Pancreas (tissue), 10 donors: Measurements from ENCODE around the gene CDH4. TPM values are rescaled to one million over a fixed set of nuclear protein-coding genes. Genes with fewer than 3 reads are reported as not detected.

Experiments
- ATAC-seq, 4 donors: fragments of 200-7000 bp; cut with Tn5 transposase; one replicate each; pipeline versions ENCODE4 v1.8.0 to v1.9.1; 2020; ENCODE audit warnings: mild to moderate bottlenecking in 4 of 4, moderate library complexity in 4 of 4
- DNase-seq, 6 donors: peaks; one replicate each; pipeline ENCODE4 v3.0.0-alpha.2; 2020
- FAIRE-seq: peaks from 2 replicates; lab custom pipeline; 2012; peaks lifted over from hg19 to GRCh38; lab: Jason Lieb, UNC
- H3K27ac ChIP-seq, 4 donors: fragments of 200-600 bp; sonication (generic); 1 replicate in 3 of 4; 2 replicates in 1 of 4; pipeline versions ENCODE4 v1.5.0 to v1.8.0; 2020
- H3K27me3 ChIP-seq, 4 donors: fragments of 200-600 bp; one replicate each; pipeline ENCODE4 v1.8.0; 2021
- H3K36me3 ChIP-seq, 3 donors: fragments of 200-600 bp; sonication (generic) in 1 of 3; one replicate each; pipeline versions ENCODE4 v1.5.0 to v1.8.0; 2020 to 2021
- H3K4me1 ChIP-seq, 3 donors: fragments of 200-600 bp; one replicate each; pipeline ENCODE4 v1.8.0; 2021
- H3K4me3 ChIP-seq, 4 donors: fragments of 200-600 bp; sonication (generic) in 2 of 4; one replicate each; pipeline versions ENCODE4 v1.5.0 to v1.8.0; 2020 to 2021
- H3K9me3 ChIP-seq, 4 donors: fragments of 200-600 bp; one replicate each; pipeline ENCODE4 v1.8.0; 2021
- WGBS, 2 donors: extraction: QIAGEN DNeasy Blood & Tissue Kit; methylation state at CpG; one replicate each; pipeline ENCODE4 v1.1.7; 2013; 5-methylcytosine and 5-hydroxymethylcytosine counted together
- intact Hi-C, 3 donors: fragments of 100-400 bp; cut with DNase I; formaldehyde crosslinking; loops; one replicate each; pipeline versions ENCODE4 v1.11.1 to v1.14.2; 2022
- polyA plus RNA-seq, 2 donors: library from polyadenylated mRNA; stranded (reverse); fragments of 200-250 nt; gene quantifications; one replicate each; pipeline ENCODE4 v1.2.3, GENCODE V29; 2013
- total RNA-seq, 6 donors: library from RNA; stranded (reverse); fragmentation: NEBNext Ultra II Directional in 4 of 6; extraction: Animal tissue kit (Norgen Biotek cat#: 25700) in 4 of 6; gene quantifications; one replicate each; pipeline versions ENCODE4 v1.2.1 to v1.2.4, GENCODE V29; 2021 to 2023
- TF ChIP-seq, protein P1 (sequence below), 4 donors: fragments of 200-600 bp; sonication (generic) in 3 of 4; IDR thresholded peaks; one replicate each; pipeline versions ENCODE4 v1.5.0 to v1.8.0; 2021; ENCODE audit warnings: antibody characterized with exemption in 4 of 4
- donor health status: healthy with polysubstance abuse.
- donor health status: DM: no; HTN: no; CAD: no; lungs with moderate emphysema.
- donor health status: DM: no; HTN: no; CAD: no.
- donor health status: control.
- donor health status: control.
- donor health status: Bipolar disorder and iron deficiency.
- donor health status: DM: yes; HTN: yes; CAD: no.
- donor health status: DM: no; HTN: no; CAD: no.
- donor health status: DM: no; HTN: no; CAD: no.
- donor health status: DM: yes; HTN: yes; CAD: no.

CDH4 gene
- total and polyA plus RNA-seq, 8 donors = 0.04 to 1.4 (median 0.27) TPM

DNA sequence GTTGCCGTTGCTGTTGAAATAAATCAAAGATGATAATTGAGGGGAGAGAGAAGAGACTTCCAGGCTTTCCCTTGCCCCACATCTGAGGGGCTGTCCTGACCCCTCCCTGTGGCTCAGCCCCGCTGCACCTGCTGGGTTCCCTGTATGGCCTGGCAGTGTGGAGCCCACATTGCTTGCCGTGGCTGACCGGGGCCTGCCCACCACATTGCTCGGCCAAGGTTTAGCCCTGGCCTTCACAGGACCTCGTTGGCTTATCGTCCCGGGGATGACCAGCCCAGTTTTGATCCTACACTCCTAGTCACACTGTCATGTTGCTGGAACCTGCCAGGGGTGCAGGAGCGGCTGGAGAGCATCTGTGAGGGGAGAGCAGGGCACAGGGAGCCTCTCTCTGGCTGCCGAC is 102.4 kb downstream of the CDH4 start:
- DNase-seq (no peak), ATAC-seq (no peak)
- WGBS, 2 donors = 55 to 67% methylated on average over 9 to 10 of the region's 10 CpGs

DNA sequence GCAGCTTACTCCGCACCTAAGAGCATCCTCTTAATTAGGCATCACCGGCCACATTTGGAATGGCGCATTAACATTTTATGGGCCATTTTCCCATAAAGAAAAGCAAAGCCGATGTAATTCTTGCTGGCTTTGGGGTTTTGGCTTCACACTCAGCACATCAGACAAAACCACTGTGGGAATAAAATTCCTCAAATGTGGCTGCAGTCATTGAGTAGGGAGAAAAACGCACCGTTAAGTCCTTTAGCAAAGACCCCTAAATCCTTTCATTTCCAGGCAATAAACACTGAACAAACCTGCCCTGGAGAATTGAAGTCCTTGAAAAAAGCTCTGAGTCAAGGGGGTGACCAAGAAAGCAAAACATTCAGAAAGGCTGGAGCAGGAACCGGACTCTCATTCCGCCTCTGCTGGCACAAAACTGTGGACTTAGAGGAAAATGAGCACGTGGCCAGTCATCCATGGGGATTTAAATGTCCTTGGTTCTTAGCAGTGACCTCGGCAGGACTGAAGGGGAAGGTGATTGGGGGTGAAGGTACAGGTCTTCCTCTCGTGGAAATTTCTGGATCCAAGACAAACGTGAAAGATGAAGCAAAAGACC is 102.9 kb downstream of the CDH4 start:
- no peak overlapping the region for H3K4me3 ChIP-seq
- H3K4me1 ChIP-seq = no peaks in the 10 kb centered on the region
- no peak for ATAC-seq
- H3K27ac ChIP-seq = no peak overlapping the region
- TF ChIP-seq, protein P1, sequence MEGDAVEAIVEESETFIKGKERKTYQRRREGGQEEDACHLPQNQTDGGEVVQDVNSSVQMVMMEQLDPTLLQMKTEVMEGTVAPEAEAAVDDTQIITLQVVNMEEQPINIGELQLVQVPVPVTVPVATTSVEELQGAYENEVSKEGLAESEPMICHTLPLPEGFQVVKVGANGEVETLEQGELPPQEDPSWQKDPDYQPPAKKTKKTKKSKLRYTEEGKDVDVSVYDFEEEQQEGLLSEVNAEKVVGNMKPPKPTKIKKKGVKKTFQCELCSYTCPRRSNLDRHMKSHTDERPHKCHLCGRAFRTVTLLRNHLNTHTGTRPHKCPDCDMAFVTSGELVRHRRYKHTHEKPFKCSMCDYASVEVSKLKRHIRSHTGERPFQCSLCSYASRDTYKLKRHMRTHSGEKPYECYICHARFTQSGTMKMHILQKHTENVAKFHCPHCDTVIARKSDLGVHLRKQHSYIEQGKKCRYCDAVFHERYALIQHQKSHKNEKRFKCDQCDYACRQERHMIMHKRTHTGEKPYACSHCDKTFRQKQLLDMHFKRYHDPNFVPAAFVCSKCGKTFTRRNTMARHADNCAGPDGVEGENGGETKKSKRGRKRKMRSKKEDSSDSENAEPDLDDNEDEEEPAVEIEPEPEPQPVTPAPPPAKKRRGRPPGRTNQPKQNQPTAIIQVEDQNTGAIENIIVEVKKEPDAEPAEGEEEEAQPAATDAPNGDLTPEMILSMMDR (IDR thresholded peaks at IDR 0.05) = no peak
- peaks cover 0 to 14% (median 0%) of the 10 kb centered on the region in 4 donors for H3K27me3 ChIP-seq
- no peaks in the 10 kb centered on the region for H3K9me3 ChIP-seq
- intact Hi-C loops = no loop called here
- H3K36me3 ChIP-seq = no peaks in the 10 kb centered on the region
- FAIRE-seq = no peak
- WGBS, 2 donors = 56 to 67% methylated on average over 12 of the region's 12 CpGs
- no peak for DNase-seq

More for the DNA sequence above, 102.4 kb downstream of the CDH4 start:
- Histone ChIP-seq H3K4me3 (no peak overlapping the region), H3K9me3 (no peaks in the 10 kb centered on the region), H3K36me3 (no peaks in the 10 kb centered on the region), H3K27me3 (peaks cover 0 to 14% (median 0%) of the 10 kb centered on the region in 4 donors), H3K27ac (no peak overlapping the region), H3K4me1 (no peaks in the 10 kb centered on the region)
- TF ChIP-seq, protein P1 (IDR thresholded peaks at IDR 0.05) = no peak
- intact Hi-C loops = no loop called here
- no peak for FAIRE-seq

DNA sequence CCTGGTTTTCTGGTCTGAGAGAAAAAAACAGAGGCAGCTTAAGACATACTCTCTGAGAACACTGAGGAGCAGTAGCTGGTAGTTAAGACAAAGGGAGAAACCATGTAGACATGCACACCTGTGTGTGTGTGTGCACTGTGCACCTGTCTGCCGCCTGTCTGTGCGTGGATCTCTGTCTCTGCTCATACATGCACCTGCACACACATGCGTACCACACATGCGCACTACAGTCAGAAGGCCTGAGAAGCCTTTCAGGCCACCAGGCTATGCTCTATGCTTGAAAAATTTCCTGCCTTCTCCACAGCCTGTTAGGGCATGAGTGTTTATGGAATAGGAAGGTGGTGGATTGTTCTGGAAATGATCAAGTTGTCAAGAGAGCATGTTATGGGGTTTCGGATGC is 103.5 kb downstream of the CDH4 start:
- DNase-seq (no peak), FAIRE-seq (no peak), ATAC-seq (no peak)
- 62 to 87% methylated on average over 5 of the region's 5 CpGs for WGBS, 2 donors
- Histone ChIP-seq H3K27ac (no peak overlapping the region), H3K27me3 (peaks cover 0 to 14% (median 0%) of the 10 kb centered on the region in 4 donors), H3K4me3 (no peak overlapping the region), H3K36me3 (no peaks in the 10 kb centered on the region), H3K9me3 (no peaks in the 10 kb centered on the region), H3K4me1 (no peaks in the 10 kb centered on the region)
- intact Hi-C loops = no loop called here
- TF ChIP-seq, protein P1 (IDR thresholded peaks at IDR 0.05) = no peak

DNA sequence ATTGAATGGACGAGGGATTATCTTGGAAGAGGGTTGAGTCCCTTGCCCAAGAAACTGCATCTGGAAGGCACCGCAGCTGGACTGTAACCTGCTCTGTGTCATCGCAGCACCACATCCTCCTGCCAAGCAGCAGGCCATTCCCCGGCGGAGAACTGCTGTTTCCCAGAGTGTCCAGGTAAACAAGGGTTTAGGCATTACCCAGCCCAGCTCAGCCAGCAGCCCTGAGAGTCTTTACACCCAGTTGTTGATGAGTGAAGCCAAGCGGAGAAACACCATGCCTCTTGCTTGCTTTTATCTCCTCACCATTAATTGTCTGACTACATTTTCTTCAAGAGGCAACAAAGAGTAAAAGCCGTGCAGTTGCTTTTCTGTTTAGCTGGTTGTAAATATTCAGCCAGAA is 104.1 kb downstream of the CDH4 start:
- 46 to 67% methylated on average over 7 of the region's 7 CpGs for WGBS, 2 donors
- Histone ChIP-seq H3K27ac (no peak overlapping the region), H3K4me1 (no peaks in the 10 kb centered on the region), H3K27me3 (peaks cover 0 to 13% (median 0%) of the 10 kb centered on the region in 4 donors), H3K9me3 (no peaks in the 10 kb centered on the region), H3K36me3 (no peaks in the 10 kb centered on the region), H3K4me3 (no peak overlapping the region)
- DNase-seq (no peak), FAIRE-seq (no peak), ATAC-seq (no peak)
- TF ChIP-seq, protein P1 (IDR thresholded peaks at IDR 0.05) = no peak
- intact Hi-C loops = no loop called here

DNA sequence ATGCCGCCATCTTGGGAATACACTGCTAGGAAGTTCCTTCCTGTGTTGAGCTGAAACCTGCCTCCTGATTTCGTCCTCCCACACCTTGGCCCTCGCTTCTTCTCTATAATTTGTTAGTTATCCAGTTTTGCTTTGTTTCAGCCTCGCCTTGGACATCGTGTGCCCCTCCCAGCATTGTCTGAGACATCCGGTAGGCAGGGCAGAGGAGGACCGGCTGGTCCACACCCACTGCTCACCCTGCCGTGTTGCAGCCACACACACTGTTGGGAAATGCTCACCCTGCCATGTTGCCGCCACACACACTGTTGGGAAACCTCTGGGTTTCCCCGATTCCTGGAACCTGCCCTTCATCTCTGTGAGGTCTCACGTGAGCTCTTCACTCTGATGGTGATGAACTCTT is 105.1 kb downstream of the CDH4 start:
- Histone ChIP-seq H3K4me1 (no peaks in the 10 kb centered on the region), H3K27ac (no peak overlapping the region), H3K27me3 (peaks cover 0 to 5% (median 0%) of the 10 kb centered on the region in 4 donors), H3K4me3 (no peak overlapping the region), H3K36me3 (no peaks in the 10 kb centered on the region), H3K9me3 (no peaks in the 10 kb centered on the region)
- 67 to 83% methylated on average over 11 of the region's 11 CpGs for WGBS, 2 donors
- no peak for DNase-seq
- TF ChIP-seq, protein P1 (IDR thresholded peaks at IDR 0.05) = no peak
- ATAC-seq = no peak
- intact Hi-C loops = no loop called here
- no peak for FAIRE-seq
